ENCODE data around the gene LRRC26.
"Not testable (repeated sequence)": the region's sequence is repeated elsewhere in the genome, so short reads cannot be mapped to it uniquely, and the experiment has no call there.

LRRC26 gene

DNA sequence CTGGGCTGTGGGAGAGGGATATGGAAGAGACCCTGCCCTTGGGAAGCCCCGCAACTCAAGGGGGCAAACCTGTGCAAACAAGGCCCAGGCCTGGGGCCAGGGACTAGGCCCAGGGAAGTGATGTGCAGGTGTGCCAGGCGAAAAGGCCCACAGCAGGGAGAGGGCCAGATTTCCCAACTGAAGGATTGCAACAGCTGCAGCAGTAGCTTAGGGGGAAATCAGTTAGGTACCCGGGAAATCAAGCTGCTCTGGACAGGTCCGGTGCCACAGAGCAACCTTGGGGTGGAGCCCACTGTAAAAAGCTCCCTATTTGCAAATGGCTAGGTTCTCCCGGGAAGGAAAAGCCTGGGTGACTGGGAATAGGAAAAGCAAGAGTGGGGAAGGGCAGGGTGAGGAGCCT is 20.5 kb downstream of the LRRC26 start:
- no peak for DNase-seq

DNA sequence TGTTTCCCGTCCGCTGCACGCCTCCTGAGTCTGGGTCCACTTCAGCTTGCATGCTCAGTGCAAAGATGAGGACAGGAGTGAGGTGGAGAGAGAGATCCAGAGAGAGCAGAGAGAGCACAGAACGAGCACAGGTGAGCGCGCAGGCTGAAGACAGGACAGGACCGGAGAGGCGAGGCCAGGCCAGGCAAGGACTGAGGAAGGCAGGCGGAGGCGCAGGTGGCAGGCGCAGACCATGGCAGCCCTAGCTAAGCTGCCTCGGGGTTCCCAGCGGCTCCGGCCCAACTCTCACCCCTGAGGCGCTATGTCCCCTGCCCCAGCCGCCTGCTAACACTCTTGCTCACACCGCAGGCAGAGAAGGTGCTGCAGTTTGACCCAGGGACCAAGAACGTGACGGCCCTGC is 21.2 kb downstream of the LRRC26 start:
- DNase-seq, result no peak

GRCh38 chr9:137148242-137148641 is 21.6 kb downstream of the LRRC26 start:
- no peak for DNase-seq

GRCh38 chr9:137147793-137148160 is 22.1 kb downstream of the LRRC26 start:
- no peak for DNase-seq

DNA sequence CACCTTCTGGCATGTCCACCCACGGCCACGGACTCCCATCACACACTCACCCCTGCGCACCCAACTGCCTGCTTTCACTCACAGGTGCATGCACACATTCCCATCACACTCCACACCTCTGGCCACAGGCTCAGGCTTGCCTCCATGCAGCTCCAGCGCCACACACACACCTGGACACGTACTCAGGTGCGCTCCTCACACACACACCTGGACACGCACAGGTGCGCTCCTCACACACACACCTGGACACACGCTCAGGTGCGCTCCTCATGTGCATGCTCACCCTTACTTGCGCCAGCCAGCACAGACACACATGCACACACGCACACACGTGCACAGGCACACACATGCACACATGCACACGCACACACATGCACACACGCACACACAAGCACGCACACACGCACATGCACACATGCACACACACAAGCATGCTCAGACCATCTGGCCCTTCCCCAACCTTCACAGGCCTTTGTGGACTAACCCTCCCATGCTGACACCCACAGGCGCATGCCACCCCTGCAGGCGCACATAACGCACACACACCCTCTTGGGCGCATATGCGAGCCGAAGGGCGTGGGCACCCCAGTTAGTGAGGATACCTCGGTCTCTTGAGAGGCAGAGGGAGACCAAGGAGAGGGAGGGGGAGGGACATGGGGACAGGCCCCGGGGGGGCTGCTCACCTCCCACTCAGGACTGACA is 22.6 kb downstream of the LRRC26 start:
- no peak for DNase-seq

GRCh38 chr9:137146527-137146918 is 23.3 kb downstream of the LRRC26 start:
- DNase-seq, result no peak

DNA sequence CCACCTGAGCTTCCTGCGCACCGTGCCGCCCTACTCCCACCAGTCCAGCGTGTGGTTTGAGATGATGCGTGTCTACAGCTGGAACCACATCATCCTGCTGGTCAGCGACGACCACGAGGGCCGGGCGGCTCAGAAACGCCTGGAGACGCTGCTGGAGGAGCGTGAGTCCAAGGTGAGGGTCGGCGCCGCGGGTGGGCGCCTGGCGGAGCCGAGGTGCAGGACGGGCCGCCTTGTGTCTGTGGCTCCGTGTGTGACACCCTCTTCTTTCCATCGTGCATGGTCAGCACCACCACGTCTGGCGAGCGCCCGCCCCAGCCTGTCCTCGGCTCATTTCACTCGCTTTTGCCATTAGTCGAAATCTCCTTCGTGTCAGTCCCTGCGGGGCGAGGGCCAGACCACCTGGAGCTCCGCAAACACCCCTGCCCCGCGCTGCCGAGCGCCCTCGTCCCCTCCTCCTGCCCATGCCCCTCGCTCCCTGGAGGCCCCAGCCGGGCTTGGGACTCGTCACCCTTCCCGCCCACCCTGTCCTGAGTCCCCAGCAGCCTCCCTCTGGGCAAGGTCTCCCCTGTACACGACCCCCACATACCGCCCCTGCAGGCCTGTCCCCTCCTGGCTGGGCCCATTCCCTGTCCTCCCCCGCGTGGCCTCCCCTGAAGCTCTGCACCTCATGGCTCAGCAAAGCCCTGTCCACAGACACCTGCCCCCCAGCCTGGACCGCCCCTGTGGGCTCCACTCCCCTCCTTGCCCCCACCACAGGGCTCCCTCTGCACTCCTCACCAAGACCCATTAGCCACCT is 23.9 kb downstream of the LRRC26 start:
- no peak for DNase-seq

DNA sequence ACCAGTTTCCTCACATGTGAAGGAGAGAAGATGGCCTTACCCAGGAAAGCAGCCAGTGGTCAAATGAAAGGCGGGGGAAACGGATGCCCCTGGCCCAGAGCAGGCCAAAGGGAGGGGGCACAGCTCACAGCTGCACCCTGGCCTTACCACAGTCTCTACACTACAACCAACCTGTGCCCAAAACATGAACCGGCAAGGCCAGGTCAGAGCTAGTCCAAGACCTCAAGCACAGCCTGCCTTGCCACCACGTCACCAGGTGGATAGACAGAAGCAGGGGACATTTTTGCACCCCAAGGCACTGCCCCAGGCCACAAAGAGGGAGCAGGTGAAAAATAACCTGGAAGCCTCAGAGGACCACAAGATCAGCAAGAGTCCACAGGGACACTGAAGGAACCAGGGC is 26.4 kb downstream of the LRRC26 start:
- no peak for DNase-seq

- no peak for DNase-seq
Observed at GRCh38 chr9:137141976-137142936, 27.6 kb downstream of the LRRC26 start.

GRCh38 chr9:137141050-137141810 is 28.6 kb downstream of the LRRC26 start:
- no peak for DNase-seq

DNA sequence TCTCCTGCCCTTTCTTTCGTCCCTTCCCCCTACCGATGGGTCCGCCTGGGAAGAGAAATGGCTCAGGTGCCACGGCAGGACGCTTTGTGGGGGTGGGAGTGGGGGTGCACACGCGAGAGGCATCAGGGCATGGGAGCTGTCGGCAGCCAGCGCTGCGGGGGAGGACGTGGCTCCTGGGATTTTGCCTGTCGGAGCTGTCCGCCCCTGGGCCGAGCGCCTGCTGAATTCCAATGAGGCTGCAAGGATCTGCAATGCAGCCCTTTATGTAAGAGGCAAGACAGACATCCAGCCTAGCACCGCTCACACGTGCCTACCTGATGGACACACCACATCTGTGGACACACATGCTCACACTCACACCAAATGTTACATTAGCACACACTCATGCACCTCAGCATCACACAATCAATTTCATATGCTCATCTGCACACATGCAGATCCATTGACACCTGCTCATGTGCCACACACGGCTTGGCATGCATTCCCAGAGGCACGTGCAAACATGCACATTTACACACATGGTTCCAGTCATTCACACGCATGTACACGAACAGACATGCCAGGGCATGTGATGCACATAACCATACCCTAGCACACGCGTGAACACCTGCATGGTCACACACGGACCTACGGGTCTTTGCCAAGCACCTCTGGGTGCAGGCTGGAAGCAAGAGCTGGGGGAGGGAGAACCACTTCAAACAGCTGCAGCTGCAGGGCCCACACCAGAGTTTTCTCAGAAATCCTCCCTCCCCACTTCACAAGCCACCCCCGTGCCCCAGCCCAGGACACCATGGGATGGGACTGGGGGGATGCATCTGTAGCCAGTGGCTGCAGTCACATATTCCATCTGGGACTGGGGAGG is 29.5 kb downstream of the LRRC26 start:
- DNase-seq, result no peak

- no peak for DNase-seq
Observed at GRCh38 chr9:137139468-137140150, 30.2 kb downstream of the LRRC26 start.

DNA sequence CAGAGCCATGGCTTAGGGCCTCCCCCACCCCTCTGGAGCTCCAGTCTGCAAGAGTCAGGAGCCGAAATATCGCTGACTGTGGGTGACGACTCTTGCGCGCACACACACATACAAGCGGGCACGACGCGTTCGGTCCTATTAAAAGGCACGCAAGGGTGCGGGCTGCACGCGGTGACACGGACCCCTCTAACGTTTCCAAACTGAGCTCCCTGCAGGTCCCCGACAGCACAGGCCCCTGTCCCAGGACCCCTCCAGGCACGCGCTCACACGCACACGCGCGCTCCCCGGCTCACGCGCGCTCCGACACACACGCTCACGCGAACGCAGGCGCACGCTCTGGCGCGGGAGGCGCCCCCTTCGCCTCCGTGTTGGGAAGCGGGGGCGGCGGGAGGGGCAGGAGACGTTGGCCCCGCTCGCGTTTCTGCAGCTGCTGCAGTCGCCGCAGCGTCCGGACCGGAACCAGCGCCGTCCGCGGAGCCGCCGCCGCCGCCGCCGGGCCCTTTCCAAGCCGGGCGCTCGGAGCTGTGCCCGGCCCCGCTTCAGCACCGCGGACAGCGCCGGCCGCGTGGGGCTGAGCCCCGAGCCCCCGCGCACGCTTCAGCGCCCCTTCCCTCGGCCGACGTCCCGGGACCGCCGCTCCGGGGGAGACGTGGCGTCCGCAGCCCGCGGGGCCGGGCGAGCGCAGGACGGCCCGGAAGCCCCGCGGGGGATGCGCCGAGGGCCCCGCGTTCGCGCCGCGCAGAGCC is 31.0 kb downstream of the LRRC26 start, which contains the start of gene GRIN1:
TSS of gene GRIN1 (plus strand) at position 433 of the 746 bp plus-strand sequence. CDS start 333 bp downstream, outside the sequence.
- no peak for DNase-seq

GRCh38 chr9:137138058-137138721 is 31.7 kb downstream of the LRRC26 start:
- DNase-seq, result no peak

- DNase-seq, result no peak
Observed at GRCh38 chr9:137136881-137137607, 32.8 kb downstream of the LRRC26 start.

DNA sequence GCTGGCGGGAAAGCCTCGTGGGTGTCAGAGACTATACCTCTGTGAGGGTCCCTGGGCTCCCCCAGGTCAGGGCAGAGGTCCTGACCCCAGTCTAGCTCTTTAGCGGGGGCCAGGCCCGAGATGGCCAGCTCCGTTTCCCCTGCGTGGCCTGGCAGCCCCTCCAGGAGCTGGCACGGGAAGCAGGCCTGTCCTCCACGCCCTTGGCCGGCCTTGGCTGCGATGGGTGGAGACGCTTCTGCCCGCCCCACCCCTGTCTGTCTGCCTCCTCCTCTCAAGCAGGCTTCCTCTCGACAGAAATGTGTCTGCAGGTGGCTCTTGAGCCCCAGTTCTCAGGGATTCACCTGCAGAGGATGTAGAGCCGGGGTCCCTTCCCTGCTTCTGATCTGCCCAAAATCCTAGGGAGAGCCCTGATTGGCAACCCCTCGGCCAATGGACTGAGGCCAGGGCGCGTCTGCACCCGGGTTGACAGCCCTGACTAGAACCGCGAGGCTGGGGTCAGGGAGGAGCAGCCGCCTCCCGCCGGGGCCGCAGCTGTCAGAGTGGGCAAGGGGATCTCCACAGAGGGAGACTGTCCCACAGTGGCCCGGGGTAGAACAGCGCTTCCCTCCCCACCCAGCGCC is 33.5 kb downstream of the LRRC26 start:
- no peak for DNase-seq

DNA sequence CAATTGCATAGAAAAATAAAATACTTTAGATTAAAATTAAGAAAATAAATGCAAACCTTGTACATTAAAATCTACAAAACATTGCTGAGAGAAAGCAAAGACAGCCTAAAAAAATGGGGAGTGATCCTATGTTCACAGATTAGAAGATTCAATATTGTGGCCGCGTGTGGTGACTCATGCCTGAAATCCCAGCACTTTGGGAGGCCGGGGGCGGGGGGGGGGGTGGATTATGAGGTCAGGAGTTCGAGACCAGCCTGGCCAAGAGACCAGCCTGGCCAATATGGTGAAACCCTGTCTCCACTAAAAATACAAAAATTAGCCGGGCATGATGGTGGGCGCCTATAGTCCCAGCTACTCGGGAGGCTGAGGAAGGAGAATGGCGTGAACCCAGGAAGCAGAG is 34.7 kb downstream of the LRRC26 start:
- not testable (repeated sequence) for DNase-seq

DNA sequence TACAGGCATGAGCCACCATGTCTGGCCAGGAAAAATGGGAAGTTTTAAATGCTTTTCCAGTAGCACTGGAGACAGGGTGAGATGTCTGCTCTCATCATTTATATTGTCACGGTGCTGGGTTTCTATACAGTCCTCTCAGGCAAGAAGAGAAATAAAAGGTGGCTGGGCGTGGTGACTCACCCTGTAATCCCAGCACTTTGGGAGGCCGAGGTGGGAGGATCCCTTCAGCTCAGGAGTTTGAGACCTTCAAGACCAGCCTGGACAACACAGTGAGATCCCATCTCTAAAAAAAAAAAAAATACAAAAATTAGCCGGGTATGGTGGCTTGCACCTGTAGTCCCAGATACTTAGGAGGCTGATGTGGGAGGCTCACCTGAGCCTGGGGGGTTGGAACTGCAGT is 35.7 kb downstream of the LRRC26 start:
- DNase-seq, result no peak

Data from NK-92 treated with Interleukin-12 subunit alpha and Interleukin-12 subunit beta, amount 100 ng/mL, for 24 hours (cell line).